Ishikawa (cell line): ENCODE measurements around the gene SLIT3.

ENCODE experiments used
- EP300 ChIP-seq: IDR thresholded peaks from 2 replicates; pipeline ENCODE4 v1.6.1; 2012; ENCODE audit warnings: borderline replicate concordance
- RAD21 ChIP-seq: IDR thresholded peaks from 2 replicates; pipeline ENCODE4 v1.6.1; 2012; ENCODE audit warnings: low read depth
- REST ChIP-seq: IDR thresholded peaks from 2 replicates; pipeline ENCODE4 v1.6.1; 2012; ENCODE audit warnings: low read depth, mild to moderate bottlenecking
- TEAD4 ChIP-seq: IDR thresholded peaks from 2 replicates; pipeline ENCODE4 v1.6.1; 2012
- USF1 ChIP-seq: IDR thresholded peaks from 2 replicates; pipeline ENCODE4 v1.6.1; 2012

DNA sequence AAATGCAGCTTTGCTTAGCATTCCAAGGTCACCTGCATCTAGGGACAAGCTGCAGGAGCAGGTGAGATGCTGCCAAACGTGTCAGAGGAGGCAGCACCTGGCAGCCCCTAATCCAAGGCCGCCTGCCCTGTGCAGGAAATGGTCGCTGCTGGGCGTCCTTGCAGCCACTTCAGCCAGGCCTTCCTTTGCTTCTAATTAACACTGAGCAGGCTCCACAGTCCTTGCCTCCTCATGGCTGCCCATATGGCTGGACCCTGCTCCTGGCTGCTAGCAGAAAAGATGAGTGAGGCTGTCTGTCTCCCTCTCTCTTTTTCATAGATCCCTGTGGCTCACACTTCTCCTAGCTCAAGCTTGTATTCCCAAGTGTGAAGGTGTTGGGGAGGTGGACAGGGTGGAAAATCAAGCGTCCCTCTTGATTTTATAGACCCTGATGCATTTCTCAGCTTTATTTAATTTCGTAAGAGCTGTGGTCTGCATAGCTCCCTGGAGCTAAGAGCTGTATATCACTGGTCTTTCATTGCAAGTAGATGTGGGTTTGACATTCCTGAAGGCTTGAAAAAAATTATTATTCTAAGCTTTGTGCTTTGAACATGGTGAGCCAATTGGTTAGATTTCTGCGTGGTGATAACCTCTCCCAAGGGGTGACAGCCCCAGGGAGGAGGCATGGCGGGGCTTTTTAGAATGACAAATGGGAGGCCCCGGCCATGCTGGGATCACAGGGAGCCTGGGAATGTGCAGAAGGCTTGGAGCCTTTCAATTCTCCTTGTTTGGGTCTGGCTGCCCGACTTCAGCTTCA lies 193.8 kb downstream of the SLIT3 start:
- TF ChIP-seq REST: no peak
- TF ChIP-seq TEAD4: no peak
- no peak for TF ChIP-seq EP300
- no peak for TF ChIP-seq RAD21
- TF ChIP-seq USF1: no peak
